HEK293 (cell line): ENCODE measurements around the gene THAP5.

Source experiments
- CTCF ChIA-PET: fragments of 350-600 bp; formaldehyde crosslinking; extraction: SDS; loops from one replicate; lab custom pipeline; 2021; ENCODE audit warnings: antibody characterized with exemption; lab: Yijun Ruan, JAX
- POLR2A ChIA-PET: fragments of 300-600 bp; formaldehyde crosslinking; extraction: SDS; loops from one replicate; lab custom pipeline; 2020; ENCODE audit warnings: antibody characterized with exemption, inconsistent platforms; lab: Yijun Ruan, JAX
- H3K27ac ChIP-seq: fragments of 200-500 bp; sonication (Bioruptor generic); 2 replicates; pipeline ENCODE4 v1.5.1; 2014; ENCODE audit warnings: low read depth, low read length, control low read depth, inconsistent platforms; ENCODE audit errors: extremely low read depth
- H3K36me3 ChIP-seq, 2 experiments: fragments of 200-500 bp in 1 of 2; sonication (Bioruptor generic) in 1 of 2; 1 replicate in 1 of 2; 2 replicates in 1 of 2; pipeline ENCODE4 v1.5.1; 2014 to 2017; ENCODE audit warnings: inconsistent platforms in 2 of 2, low read length in 2 of 2; ENCODE audit not compliant: control insufficient read depth in 2 of 2, insufficient read depth in 1 of 2
- H3K4me1 ChIP-seq: fragments of 200-500 bp; sonication (Bioruptor generic); 2 replicates; pipeline ENCODE4 v1.5.1; 2014; ENCODE audit warnings: mild to moderate bottlenecking, low read length, inconsistent platforms; ENCODE audit not compliant: control insufficient read depth, insufficient read depth
- H3K4me3 ChIP-seq: 2 replicates; pipeline ENCODE4 v1.5.1; 2011; ENCODE audit warnings: low read depth, mild to moderate bottlenecking, control low read depth, low read length, moderate library complexity
- H3K9me3 ChIP-seq: fragments of 200-500 bp; sonication (Bioruptor generic); 2 replicates; pipeline ENCODE4 v1.5.1; 2014; ENCODE audit warnings: low read depth, low read length, inconsistent platforms; ENCODE audit not compliant: control insufficient read depth, insufficient read depth
- ATF2 ChIP-seq: fragments of 450-650 bp; formaldehyde crosslinking; IDR thresholded peaks from 2 replicates; pipeline ENCODE4 v1.5.1; 2016; ENCODE audit warnings: missing biosample characterization, missing genetic modification characterization, low read depth
- PRDM10 ChIP-seq: fragments of 450-650 bp; formaldehyde crosslinking; IDR thresholded peaks from 2 replicates; pipeline ENCODE4 v1.5.1; 2016; ENCODE audit warnings: missing biosample characterization, missing genetic modification characterization
- ZBTB7A ChIP-seq: fragments of 450-650 bp; formaldehyde crosslinking; IDR thresholded peaks from 2 replicates; pipeline ENCODE4 v1.5.1; 2016; ENCODE audit warnings: low read depth, missing biosample characterization, missing genetic modification characterization
- ZNF2 ChIP-seq: fragments of 450-650 bp; formaldehyde crosslinking; IDR thresholded peaks from 2 replicates; pipeline ENCODE4 v1.5.1; 2016; ENCODE audit warnings: missing biosample characterization, missing genetic modification characterization
- ZNF266 ChIP-seq: fragments of 450-650 bp; formaldehyde crosslinking; IDR thresholded peaks from 2 replicates; pipeline ENCODE4 v1.5.1; 2016; ENCODE audit warnings: missing biosample characterization, missing genetic modification characterization, low read depth
- ZNF544 ChIP-seq: fragments of 450-650 bp; formaldehyde crosslinking; IDR thresholded peaks from 2 replicates; pipeline ENCODE4 v1.5.0; 2017; ENCODE audit warnings: missing biosample characterization, missing genetic modification characterization
- ZNF645 ChIP-seq: fragments of 450-650 bp; formaldehyde crosslinking; IDR thresholded peaks from 2 replicates; pipeline ENCODE4; 2016; ENCODE audit warnings: missing biosample characterization, missing genetic modification characterization
- ZNF670 ChIP-seq: fragments of 450-650 bp; formaldehyde crosslinking; IDR thresholded peaks from 2 replicates; pipeline ENCODE4 v1.5.1; 2016; ENCODE audit warnings: missing biosample characterization, missing genetic modification characterization, low read depth
- ZSCAN16 ChIP-seq: fragments of 450-650 bp; formaldehyde crosslinking; IDR thresholded peaks from 2 replicates; pipeline ENCODE4 v1.5.1; 2016; ENCODE audit warnings: missing biosample characterization, missing genetic modification characterization
- TF ChIP-seq, protein P1 (sequence below): fragments of 450-650 bp; formaldehyde crosslinking; IDR thresholded peaks from 2 replicates; pipeline ENCODE4 v1.5.1; 2016; ENCODE audit warnings: missing biosample characterization, missing genetic modification characterization
- TF ChIP-seq, protein P2 (sequence below): fragments of 450-650 bp; formaldehyde crosslinking; IDR thresholded peaks from 2 replicates; pipeline ENCODE4 v1.5.1; 2016; ENCODE audit warnings: missing biosample characterization, missing genetic modification characterization
- TF ChIP-seq, protein P3 (sequence below): fragments of 450-650 bp; formaldehyde crosslinking; IDR thresholded peaks from 2 replicates; pipeline ENCODE4 v1.5.1; 2016; ENCODE audit warnings: missing biosample characterization, missing genetic modification characterization

The THAP5 gene

DNA sequence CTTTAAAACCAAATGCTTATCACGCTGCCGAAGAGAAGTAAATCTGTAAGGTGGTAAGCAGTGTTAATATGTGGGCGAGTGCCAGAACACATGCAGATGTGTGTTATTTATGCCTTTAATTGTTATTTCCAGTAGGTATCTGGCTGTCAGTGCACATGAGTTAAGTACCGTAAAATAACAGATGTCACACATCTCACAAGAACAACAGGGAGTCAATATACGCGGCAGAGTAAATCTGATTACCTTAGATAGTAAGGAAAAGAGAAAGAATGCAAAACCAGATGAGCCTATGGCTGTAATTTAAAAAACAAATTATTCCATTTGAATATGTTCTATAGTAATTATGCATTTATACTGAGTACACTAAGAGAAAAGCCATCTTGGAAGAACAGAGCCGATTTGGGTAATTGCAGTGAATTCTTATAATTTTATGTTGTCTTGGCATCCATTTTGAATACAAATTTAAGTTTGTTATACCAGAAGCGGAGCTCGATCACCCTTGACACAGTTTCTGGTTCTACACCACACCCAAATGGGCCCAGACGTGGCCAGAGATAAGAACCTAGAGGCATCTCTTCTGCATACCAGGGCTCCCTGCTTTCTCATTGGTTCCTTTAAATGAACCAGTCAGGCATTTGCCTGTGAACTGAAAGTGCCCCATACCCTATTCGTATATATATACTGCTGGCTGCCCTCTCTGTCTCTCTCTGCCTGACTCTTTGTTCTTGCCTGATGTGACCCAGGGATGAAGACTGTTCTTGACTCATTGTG, 35.0 kb upstream of the THAP5 start (continued):
- no peak for TF ChIP-seq ZBTB7A (tag by site-specific recombination)
- no peak for TF ChIP-seq ZSCAN16 (tag by site-specific recombination)

- H3K4me3 ChIP-seq, result no peak overlapping the region
- ChIA-PET CTCF (no interaction called here), POLR2A (interaction anchor here (0.6 kb wide), 1 partner anchor 15 kb away, joined by 3 read pairs; no protein-coding TSS in a partner anchor)
- no peaks in the 10 kb centered on the region for H3K36me3 ChIP-seq
- H3K4me1 ChIP-seq, result no peaks in the 10 kb centered on the region
- TF ChIP-seq ZNF645 (no peak), PRDM10 (tag by site-specific recombination) (no peak), ZNF670 (no peak), ZNF266 (tag by site-specific recombination) (no peak), ATF2 (no peak)
- TF ChIP-seq, protein P1, sequence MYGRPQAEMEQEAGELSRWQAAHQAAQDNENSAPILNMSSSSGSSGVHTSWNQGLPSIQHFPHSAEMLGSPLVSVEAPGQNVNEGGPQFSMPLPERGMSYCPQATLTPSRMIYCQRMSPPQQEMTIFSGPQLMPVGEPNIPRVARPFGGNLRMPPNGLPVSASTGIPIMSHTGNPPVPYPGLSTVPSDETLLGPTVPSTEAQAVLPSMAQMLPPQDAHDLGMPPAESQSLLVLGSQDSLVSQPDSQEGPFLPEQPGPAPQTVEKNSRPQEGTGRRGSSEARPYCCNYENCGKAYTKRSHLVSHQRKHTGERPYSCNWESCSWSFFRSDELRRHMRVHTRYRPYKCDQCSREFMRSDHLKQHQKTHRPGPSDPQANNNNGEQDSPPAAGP, result no peak
- TF ChIP-seq, protein P2, sequence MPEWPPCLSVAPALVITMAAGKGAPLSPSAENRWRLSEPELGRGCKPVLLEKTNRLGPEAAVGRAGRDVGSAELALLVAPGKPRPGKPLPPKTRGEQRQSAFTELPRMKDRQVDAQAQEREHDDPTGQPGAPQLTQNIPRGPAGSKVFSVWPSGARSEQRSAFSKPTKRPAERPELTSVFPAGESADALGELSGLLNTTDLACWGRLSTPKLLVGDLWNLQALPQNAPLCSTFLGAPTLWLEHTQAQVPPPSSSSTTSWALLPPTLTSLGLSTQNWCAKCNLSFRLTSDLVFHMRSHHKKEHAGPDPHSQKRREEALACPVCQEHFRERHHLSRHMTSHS, result no peak
- TF ChIP-seq, protein P3, sequence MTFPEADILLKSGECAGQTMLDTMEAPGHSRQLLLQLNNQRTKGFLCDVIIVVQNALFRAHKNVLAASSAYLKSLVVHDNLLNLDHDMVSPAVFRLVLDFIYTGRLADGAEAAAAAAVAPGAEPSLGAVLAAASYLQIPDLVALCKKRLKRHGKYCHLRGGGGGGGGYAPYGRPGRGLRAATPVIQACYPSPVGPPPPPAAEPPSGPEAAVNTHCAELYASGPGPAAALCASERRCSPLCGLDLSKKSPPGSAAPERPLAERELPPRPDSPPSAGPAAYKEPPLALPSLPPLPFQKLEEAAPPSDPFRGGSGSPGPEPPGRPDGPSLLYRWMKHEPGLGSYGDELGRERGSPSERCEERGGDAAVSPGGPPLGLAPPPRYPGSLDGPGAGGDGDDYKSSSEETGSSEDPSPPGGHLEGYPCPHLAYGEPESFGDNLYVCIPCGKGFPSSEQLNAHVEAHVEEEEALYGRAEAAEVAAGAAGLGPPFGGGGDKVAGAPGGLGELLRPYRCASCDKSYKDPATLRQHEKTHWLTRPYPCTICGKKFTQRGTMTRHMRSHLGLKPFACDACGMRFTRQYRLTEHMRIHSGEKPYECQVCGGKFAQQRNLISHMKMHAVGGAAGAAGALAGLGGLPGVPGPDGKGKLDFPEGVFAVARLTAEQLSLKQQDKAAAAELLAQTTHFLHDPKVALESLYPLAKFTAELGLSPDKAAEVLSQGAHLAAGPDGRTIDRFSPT (tag by site-specific recombination), result no peak
- no peaks in the 10 kb centered on the region for H3K9me3 ChIP-seq
- H3K27ac ChIP-seq, result no peak overlapping the region
Observed at GRCh38 chr7:108603656-108604306, 34.3 kb upstream of the THAP5 start.

GRCh38 chr7:108600399-108600798, 30.9 kb upstream of the THAP5 start:
- H3K9me3 ChIP-seq, result no peaks in the 10 kb centered on the region
- TF ChIP-seq ZNF2 (tag by site-specific recombination) (no peak), ZNF544 (tag by site-specific recombination) (no peak)
- H3K27ac ChIP-seq, result no peak overlapping the region
- no peaks in the 10 kb centered on the region for H3K36me3 ChIP-seq
- H3K4me1 ChIP-seq, result no peaks in the 10 kb centered on the region
- POLR2A ChIA-PET, result no interaction called here
- H3K4me3 ChIP-seq, result no peak overlapping the region
- CTCF ChIA-PET, result no interaction called here
